HG02943 (cell line): ENCODE data around the gene RAB31.
A peak's percentile ranks its signal among the peaks of the same experiment; 100 is the strongest.
"Not testable (repeated sequence)": the region's sequence is repeated elsewhere in the genome, so short reads cannot be mapped to it uniquely, and the experiment has no call there.

Experiments used
- ATAC-seq: cut with Tn5 transposase; IDR thresholded peaks from one replicate; pipeline ENCODE4 v1.9.1; 2021; ENCODE audit warnings: mild to moderate bottlenecking, low read depth, moderate library complexity; ENCODE audit not compliant: unreplicated experiment

RAB31 gene

DNA sequence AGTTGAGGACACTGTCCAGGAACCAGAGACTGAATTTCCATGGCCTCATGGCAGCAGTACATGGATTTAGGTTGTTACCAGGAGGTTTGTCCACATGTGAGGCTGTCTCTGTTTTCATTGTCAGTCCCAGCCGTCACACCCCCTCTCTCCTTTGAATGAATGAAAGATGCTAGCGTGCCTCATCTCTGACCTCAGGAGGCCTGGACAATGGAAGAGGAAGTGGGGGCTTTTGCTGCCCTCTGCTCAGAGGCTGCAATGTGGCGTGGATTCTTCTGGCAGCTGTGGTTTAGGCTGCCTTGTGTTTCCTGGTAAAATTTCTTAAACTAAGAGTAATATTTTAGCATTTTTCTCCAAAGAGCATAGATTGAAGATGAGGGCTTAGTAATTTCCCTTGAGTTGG is 47.5 kb downstream of the RAB31 start:
- ATAC-seq, result no peak

DNA sequence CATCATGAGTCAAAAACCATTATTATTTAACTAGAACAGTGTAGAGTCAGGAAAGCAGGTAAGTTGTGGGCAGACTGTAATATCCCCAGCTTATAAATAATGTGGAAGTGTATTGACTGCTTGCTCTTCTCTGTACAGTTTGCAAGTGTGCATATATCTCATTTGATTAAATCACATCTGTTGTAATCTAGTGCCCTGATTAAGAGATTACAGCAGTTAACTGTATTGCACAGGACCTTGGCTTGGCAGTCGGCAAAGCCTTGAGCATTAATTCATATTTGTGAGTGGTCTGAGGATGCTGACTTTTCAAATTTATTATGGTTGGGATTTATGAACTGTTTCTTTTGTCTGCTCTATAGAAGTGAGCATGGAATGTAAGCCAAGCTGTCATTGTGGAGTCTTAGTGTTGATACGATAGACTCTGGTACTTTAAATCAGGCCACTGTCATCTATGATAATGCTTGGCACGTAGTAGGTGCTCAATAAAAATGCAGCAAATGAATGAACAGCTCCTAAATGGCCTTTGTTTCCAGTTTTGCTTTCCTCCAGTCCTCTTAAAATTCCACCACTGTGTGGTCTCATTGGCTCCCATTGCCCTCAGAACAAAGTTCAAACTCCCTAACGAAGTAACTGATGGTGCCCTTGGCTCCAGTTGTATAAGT is 48.3 kb downstream of the RAB31 start:
- no peak for ATAC-seq

DNA sequence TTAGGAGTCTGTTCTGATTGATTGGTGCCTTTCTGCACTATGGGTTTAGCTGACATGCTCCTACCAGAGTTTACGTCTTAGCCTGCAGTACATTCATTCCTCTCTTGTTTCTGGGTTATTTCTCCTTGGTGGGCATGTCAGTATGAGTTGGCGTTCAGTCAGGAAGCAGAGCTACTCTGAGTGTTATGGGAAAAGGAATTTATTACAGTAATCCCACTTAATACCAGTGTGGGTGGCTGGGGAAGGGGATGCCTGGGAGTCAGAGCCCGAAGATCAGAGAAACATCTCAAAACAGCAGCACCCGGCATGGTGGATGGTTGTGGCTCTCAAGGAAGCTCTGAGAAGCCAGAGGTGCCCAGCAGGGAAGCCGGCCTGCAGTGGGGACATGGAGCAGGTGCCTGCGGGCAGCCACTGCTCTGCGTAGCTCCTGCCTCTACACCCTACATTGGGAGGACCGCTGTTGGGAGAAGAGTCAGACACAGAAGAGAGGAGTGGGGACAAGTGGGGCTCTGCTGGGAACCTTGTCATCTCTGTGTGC is 48.9 kb downstream of the RAB31 start:
- ATAC-seq, result no peak

DNA sequence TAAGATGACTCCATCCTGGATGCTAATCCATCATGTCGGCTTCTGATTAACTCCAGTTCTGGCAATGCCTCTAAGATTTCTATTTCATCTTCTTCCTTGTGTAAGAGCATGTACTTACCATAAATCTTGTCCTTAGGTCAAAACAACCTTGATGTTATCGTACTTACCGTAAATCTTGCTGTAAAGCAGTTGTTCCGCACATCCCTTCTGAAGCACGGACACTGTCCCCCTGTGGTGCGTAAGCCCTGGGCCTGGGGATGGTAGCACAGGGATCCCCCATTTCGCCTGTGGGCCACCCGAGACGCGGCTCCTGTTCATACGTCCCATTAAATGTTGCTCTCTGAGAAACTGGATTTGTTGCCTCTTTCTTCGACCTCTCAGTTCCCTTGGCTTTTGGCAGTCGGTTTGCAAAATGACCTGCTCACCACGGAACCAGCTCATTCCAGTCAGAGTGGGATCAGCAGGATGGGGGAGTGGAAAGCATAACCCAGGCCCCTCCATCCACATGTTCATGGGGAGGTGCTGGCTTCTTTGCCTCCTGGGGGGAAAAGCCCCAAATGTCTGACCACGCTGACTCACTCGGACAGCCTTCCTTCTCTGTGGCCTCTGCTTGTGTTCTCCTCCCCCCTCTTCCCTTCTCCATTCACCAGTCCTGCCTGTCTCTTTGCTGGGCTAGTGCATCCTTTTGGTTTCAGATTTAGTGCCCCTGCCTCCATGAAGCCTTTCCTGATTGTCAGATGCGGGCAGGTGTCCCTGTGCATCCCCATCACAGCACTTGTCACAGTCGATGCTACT is 49.9 kb downstream of the RAB31 start:
- no peak for ATAC-seq

DNA sequence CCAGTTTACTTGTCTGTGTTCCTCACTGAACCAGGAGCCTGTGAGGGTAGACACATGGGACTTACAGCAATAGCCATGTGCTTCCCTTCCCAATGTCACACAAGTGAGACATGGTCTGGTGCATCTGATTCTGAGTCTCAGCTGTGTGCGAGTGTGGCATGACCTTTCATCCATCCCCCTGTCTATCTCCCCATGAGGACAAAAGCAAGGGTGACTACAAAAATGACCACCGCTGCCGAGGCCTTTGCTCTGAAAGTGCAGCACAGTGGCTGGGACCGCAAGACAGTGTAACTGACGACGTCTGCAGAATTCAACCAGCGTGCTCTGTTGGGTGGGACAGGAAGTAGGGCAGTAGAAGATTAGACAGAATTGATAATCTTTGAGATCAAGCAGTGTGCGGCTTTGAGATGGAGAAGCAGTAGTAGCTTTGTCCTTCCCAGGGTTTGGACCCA is 50.5 kb downstream of the RAB31 start:
- ATAC-seq, result no peak

DNA sequence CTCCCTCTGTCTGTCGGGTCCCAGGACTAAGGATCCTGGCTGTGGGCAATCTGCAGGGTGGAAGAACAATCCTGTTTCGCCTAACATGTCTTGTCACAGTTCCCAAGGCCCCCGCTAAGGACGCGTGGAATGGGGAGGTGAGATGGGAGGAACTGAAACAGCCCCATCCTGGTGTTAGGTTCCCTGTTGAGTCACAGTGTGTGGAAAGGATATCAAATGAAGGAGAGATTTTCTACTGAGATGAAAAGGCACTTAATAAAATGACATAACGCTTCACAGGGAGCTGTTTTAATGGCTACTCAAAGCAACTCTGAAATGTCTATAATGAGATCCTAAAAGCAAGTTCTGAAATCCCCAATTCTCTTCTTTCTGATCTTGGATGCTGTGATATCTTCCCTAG is 52.5 kb downstream of the RAB31 start:
- no peak for ATAC-seq

DNA sequence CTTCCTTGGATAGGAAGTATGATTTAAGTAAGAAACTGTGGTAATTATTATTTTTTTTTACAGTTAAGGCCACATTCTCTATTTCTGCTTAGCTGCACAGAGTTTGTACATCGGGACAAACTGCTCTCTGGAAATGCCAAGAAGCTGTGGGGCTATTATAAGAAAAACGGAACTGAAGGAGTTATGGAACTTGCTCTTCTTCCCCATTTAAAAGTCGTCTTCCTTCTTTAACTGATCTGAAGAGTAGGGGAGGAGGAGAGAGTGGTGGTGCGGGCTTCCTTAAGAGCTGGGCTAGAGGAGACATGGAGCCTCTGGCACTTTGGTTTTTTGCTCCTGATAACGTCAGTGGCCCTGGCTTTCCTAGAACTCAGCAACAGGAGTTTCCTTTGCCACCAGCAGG is 54.4 kb downstream of the RAB31 start:
- no peak for ATAC-seq

DNA sequence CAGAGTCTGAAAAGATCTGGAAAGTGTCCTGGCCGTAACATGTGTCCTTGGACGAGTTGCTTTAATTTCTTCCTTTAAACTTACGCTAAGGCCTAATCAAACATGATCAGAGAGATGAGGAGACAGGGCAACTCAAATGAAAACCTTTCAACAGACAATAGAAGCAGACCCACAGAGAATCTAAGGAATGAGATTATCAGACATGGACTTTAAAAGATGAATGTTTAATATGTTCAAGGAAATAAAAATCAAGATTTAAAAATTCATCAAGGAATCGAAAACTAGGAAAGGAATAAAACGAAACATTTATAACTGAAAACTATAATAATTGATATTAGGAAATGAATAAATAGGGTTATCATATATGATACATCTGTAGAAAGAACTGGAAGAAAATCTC is 55.1 kb downstream of the RAB31 start:
- ATAC-seq, result no peak

DNA sequence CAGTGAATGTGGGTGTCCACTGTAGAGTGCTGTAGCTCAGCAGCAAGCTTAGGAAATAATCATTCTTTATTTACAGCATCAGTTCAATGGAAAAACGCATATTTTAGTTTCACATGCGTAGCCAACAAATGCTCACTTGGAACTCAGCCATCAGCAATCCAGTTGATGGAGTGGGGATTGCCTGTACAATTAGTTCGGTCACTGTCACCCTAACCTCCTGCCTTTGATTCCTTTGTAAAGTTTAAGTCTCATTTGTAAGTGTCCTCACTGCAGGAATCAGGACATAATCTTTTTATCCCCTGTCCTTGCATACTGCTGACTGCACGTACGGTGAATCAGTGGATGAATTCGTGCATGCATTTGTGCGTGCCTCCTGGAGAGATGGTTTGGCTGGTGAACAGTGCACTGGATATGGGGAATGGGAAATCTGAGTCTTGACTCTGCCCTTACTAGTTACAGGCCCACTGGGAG is 55.9 kb downstream of the RAB31 start:
- ATAC-seq, result no peak

DNA sequence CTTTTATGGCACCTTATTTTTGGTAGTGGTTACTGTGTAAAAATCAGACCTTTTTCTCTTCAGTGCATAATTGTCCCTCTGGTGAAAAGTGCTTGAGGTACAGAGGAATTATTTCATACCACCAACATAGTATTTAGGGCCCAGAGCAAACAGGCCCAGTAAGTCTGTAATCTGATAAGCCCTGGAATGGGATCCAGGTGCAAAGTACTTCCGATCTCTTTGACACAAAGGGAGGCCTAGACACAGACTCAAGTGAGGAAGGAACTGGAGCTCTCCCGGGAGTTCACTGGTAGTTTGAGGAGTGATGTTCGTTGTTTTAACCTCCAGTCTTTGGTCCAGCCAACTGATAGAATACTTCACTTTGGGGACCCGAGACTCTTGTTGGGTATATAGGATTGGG is 57.4 kb downstream of the RAB31 start:
- no peak for ATAC-seq

DNA sequence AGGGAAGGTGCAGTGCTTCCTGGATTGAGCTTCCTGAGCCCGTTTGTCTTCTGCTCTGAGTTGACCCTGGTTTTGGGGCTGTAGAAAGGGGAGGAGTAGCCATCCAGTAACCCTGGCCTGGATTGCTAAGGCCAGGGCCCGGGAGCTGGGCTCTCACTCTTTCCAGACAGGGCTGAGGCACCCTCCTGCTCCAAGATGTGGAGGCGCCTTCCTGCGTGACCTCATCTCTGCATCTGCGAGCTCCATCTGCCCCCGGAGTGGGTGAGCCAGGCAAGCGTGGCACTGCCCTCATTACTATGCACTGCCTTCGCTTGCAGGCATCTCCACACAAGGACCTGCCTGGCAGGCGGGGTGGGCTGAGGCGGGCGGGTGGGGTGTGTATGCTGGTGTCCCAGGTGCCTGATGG is 58.0 kb downstream of the RAB31 start:
- ATAC-seq, result no peak

DNA sequence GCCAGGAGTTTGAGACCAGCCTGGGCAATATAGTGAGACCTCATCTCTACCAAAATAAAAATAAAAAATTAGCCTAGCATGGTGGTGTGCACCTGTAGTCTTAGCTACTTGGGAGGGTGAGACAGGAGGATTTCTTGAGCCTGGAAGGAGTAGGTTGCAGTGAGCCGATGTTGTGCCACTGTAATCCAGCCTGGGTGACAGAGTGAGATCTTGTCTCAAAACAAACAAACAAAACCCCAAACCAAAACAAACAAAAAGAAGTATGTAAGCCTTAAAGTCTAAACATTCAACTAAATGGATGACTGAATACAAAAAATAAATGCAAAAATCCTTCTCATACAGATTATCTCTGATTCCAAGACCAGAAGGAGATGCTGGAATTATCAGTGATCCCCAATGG is 58.6 kb downstream of the RAB31 start:
- ATAC-seq, result no peak

DNA sequence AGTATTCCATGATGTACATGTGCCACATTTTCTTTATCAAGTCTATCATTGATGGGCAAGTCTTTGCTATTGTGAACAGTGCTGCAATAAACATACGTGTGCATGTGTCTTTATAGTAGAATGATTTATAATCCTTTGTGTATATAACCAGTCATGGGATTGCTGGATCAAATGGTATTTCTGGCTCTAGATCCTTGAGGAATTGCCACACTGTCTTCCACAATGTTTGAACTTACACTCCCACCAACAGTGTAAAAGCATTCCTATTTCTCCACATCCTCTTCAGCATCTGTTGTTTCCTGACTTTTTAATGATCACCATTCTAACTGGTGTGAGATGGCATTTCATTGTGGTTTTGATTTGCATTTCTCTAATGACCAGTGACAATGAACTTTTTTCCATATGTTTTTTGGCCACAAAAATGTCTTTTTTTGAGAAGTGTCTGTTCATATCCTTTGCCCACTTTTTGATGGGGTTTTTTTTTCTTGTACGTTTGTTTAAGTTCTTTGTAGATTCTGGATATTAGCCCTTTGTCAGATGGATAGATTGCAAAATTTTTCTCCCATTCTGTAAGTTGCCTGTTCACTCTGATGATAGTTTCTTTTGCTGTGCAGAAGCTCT is 60.1 kb downstream of the RAB31 start:
- not testable (repeated sequence) for ATAC-seq

DNA sequence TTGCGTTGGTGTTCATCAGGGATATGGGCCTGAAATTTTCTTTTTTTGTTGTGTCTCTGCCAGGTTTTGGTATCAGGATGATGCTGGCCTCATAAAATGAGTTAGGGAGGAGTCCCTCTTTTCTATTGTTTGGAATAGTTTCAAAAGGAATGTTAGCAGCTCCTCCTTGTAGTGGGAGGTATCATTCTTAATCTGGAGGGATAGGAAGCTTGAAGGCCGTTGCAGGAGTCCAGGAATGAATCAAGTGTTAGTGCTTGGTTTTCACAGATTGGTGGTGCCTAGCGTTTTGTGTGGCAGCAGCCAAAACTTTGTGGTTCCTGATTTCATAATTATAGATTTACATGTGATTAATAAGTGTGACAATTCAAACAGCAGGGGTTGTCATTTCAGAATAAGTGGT is 62.0 kb downstream of the RAB31 start:
- ATAC-seq, result not testable (repeated sequence)

DNA sequence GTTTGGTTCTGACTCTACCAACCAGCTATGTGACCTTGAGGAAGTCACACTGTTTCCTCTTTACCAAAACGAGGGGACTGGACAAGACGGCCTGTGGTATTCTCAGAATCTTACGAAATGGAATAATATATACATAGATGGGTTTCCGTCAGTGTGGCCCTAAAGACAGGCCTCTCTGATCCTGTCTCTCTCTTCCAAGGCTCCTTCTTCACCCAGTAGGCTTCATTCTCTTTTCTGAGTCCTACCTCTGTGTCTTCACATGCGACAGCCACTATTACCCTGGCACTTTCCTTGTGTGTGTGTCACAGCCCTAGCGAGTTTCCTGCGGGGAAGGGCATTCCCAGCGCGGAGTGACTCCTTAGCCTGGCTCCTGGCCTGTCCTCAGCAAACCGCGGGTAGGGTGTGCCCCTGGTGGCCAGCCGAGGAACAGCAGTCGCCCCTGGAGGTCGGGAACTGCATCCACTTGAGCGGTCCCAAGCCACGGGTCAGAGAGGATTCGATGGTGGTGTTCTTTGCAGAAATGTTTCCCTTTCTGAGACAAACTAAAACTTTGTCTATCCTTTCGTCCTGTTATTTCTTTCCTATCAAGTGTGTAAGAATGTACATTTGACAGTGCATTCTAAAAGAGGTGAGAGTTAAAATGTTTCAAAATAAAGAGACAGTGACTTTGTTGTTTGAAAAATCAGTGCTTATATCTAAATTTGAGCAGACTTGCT is 63.3 kb downstream of the RAB31 start:
- ATAC-seq, result peak; percentile 63

DNA sequence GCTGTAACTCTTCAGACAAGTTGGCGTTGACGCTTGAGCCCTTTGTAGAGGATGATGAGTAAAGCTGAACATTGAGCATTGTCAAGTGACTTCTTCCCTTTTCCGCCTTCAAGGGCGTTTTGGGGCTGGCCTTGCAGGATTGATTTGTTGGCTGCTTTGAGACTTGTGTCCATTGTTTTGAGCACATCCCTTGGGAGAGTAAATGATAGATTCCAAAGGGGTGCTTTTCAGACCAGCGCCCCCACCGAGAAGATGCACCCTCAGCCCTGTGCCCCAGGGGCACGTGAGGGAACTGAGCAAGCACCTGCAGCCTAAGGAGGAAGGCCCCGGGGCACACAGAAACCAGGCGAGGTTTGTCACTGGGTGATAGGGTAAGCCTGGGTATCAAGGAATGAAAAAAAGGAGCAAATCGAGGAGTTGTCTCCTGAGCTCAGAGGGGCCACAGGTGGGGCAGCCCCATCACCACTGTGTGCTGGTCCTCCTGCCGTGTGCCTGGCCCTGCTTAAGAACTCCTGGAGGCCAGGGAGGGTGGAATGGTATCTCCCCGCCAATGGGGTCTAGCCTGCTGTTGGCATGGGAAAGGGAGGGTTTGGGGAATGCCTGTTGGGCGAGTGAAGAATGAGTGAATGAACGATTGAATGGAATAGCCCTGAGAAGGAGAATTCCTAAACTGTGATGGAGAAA is 64.0 kb downstream of the RAB31 start:
- no peak for ATAC-seq

DNA sequence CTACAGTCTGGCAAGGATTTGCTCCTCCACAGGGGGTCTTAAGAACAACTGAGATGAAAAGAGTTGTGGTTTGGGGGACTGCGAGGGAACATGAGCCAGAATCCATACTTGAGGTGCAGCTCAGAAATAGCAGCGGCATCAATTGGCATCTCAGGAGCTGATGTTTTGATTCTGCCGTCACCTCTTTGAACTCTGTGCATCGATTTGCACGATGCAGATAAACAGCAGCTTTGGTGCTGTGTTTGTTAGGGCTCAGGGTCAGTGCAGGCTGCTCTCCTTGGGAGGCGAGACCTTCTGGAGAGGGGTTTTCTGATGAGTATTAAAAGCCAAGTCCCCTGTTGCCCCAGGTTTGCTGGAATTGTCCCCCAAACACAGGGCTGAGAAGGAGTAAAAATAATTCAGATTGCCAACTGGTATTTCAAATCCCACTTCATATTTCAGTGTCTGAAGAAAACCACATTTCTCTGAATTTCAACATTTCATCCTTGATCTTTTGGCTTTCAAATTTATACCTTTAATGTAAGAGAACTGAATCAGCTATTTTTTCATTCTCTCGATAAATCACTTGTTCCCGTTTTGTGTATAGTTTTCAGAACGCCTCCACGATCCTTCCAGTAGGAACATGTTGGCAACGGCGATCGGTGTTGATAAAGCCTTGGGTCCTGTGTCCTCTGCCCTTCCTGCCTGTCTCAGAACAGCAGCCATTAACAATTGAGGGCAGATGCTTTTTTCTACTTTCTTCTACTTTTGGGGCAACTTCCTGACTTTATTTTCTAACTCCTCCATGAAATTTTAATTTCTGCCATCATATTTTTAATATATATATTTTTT is 65.0 kb downstream of the RAB31 start:
- no peak for ATAC-seq

DNA sequence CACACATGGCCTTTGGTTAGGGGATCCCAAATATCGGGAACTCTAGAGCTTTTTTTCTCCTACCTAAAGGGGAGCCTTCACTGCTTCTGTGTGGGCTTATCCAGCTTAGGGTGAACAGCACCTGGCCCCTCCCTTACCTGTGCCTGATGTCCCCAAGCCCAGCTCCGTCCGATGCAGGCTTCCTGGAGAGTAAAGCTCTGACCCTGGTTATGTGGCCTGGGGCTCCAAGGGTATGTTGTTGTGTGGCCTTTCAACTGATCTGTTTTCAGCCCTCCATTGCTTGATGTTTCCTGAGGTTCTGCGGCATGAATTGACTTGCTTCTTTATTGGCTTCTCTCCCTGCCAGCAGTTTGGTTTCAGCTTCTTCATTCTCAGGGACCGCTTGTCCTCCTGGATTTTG is 66.0 kb downstream of the RAB31 start:
- ATAC-seq, result no peak

DNA sequence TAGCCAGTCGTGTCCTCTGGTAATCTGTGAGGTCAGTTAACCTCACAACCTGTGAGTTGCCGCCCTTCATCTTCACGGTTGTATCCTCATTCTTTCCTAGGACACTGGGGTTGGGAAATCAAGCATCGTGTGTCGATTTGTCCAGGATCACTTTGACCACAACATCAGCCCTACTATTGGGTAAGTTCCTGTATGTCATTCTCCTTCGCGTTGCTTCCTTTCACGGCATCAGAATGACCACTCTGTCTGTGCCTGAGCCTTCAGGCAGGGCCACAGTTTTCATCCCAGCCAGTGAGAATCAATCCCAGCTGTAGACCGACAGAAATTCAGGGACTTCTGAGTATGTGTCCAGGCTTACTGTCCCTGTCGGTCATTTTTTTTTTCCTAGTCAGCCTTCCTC is 67.1 kb downstream of the RAB31 start:
- ATAC-seq, result no peak
